ENCODE data around the gene SHISA5.

SHISA5 gene

DNA sequence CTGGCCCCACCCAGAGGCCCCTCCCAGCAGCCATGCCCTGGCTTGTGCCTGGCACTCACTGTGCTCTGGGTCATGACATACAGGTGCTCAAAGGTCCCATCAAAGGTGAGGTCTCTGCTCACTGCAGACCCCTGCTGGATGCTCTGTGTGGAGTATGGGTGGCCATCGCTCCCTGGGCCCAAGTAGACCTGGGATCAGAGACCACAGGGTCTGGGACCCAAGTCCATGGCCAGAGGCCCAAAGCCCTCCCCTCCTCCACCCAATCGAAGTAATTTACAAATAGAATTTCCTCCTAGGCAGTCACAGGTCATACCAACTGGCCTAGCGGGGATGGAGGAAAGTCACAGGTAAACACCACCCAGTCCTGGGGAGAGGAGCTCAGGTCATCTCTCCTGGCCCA lies 81.7 kb downstream of the SHISA5 start:
- peak; percentile 26 for TF ChIP-seq CTCF (conservative IDR thresholded peaks at IDR 0.05; ENCODE audit: low read depth, low read length)
- no peak overlapping the region for H3K4me3 ChIP-seq (ENCODE audit: low read depth, low read length)
- DNase-seq (ENCODE audit: low read depth) = no peak

GRCh38 chr3:48420561-48420960 lies 83.4 kb downstream of the SHISA5 start:
- H3K4me3 ChIP-seq (ENCODE audit: low read depth, low read length) = no peak overlapping the region
- no peak for DNase-seq (ENCODE audit: low read depth)
- TF ChIP-seq CTCF (conservative IDR thresholded peaks at IDR 0.05; ENCODE audit: low read depth, low read length) = no peak

DNA sequence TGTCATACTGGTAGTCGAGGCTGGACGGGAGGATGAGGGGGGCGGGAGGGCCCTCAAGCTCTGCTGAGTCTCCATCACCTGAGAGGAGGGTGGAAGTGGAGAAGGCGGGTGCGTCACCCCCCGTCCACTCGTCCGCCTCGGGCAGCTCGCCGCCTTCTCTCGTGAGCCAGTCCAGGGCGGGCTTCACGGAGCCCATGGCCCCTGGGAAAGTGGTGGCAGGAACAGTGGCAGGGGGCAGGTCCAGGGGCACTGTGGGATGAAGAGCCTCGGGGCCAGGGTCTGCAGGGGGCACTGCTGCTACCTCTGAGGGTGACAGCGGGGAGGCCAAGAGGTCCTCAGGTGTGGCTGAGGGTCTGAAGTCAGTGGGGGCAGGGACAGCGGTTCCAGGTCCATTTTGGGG lies 84.4 kb downstream of the SHISA5 start:
- H3K4me3 ChIP-seq (ENCODE audit: low read depth, low read length) = no peak overlapping the region
- no peak for DNase-seq (ENCODE audit: low read depth)
- TF ChIP-seq CTCF (conservative IDR thresholded peaks at IDR 0.05; ENCODE audit: low read depth, low read length) = no peak

DNA sequence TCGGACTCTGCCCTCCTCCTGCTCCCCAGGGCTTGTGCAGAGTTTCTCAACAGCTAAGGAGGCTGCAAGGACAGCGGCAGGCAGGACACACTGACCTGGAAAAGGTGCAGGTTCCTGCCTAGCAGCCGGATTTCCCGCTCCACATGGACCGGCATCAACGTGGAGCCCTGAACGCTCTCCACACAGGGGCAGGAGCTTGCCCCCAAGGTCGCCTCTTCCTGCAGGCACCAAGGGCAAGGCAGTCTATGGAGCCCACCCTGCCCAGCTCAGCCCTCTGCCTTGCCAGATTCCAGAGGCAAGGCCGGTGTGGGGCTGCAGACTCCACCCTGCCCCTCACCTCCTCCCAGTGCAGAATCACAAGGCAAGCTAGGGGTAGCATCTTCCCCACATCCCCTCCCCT lies 84.8 kb downstream of the SHISA5 start:
- DNase-seq (ENCODE audit: low read depth) = no peak
- no peak for TF ChIP-seq CTCF (conservative IDR thresholded peaks at IDR 0.05; ENCODE audit: low read depth, low read length)
- H3K4me3 ChIP-seq (ENCODE audit: low read depth, low read length) = no peak overlapping the region

- no peak overlapping the region for H3K4me3 ChIP-seq (ENCODE audit: low read depth, low read length)
- no peak for DNase-seq (ENCODE audit: low read depth)
- no peak for TF ChIP-seq CTCF (conservative IDR thresholded peaks at IDR 0.05; ENCODE audit: low read depth, low read length)
Observed at GRCh38 chr3:48418651-48419050, 85.3 kb downstream of the SHISA5 start.

DNA sequence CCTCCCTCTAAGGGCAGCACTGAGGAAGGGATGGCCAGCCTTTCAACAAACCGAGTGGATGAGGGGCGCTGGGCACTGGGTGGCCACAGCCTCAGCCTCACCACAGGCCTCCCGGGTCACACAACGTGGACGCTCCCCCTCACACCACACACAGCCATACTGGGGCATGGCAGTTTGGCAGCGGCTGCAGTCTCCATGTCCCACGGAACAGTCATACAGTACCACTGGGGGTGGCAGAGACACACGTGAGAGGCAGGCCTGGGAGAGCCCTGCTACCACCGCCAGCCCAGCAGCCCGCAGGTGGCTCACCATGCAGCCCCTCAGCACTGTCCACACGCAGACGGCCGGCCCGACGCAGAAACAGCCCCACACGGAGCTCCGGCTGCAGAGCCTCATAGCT lies 85.8 kb downstream of the SHISA5 start:
- H3K4me3 ChIP-seq (ENCODE audit: low read depth, low read length) = no peak overlapping the region
- no peak for DNase-seq (ENCODE audit: low read depth)
- TF ChIP-seq CTCF (conservative IDR thresholded peaks at IDR 0.05; ENCODE audit: low read depth, low read length) = no peak
